WTC11 (cell line): ENCODE measurements around the gene RNF31. TPM values are rescaled to one million over a fixed set of nuclear protein-coding genes. Genes with fewer than 3 reads are reported as not detected.
A peak's percentile ranks its signal among the peaks of the same experiment; 100 is the strongest.

Experiments
- ATAC-seq: fragments of 200-7000 bp; cut with Tn5 transposase; 2 replicates; pipeline ENCODE4 v1.10.0; 2021; ENCODE audit warnings: mild to moderate bottlenecking, moderate library complexity
- CTCF ChIA-PET: fragments of 300-600 bp; sonication (Branson Sonifier 250); formaldehyde crosslinking; loops from one replicate; lab custom pipeline; 2021; ENCODE audit warnings: antibody characterized with exemption; lab: Charles Lee
- POLR2A ChIA-PET: fragments of 350-600 bp; sonication (Branson Sonifier 250); formaldehyde crosslinking; loops from one replicate; lab custom pipeline; 2021; ENCODE audit warnings: antibody characterized with exemption; lab: Charles Lee
- DNase-seq: peaks from one replicate; pipeline ENCODE4 v3.0.0; 2021; ENCODE audit warnings: low spot score
- H3K27ac Mint-ChIP-seq: 2 replicates; pipeline ENCODE4 v1.8.0; 2021; ENCODE audit warnings: mixed read lengths
- H3K27me3 Mint-ChIP-seq: 2 replicates; pipeline ENCODE4 v1.8.0; 2021; ENCODE audit warnings: low read depth, mild to moderate bottlenecking, moderate library complexity, mixed read lengths
- H3K36me3 Mint-ChIP-seq: 2 replicates; pipeline ENCODE4 v1.8.0; 2021; ENCODE audit warnings: mixed read lengths
- H3K4me1 Mint-ChIP-seq: 2 replicates; pipeline ENCODE4 v1.8.0; 2022; ENCODE audit warnings: mixed read lengths
- H3K4me3 Mint-ChIP-seq: 2 replicates; pipeline ENCODE4 v1.8.0; 2021; ENCODE audit warnings: mild to moderate bottlenecking, moderate library complexity, mixed read lengths
- H3K9me3 Mint-ChIP-seq: 2 replicates; pipeline ENCODE4 v1.8.0; 2021; ENCODE audit warnings: mixed read lengths
- CBFB ChIP-seq: sonication (generic); formaldehyde crosslinking; IDR thresholded peaks from 2 replicates; pipeline ENCODE4 v1.8.1; 2022; ENCODE audit warnings: mild to moderate bottlenecking, low read depth, missing genetic modification reagents
- CTCF ChIP-seq: fragments of 200-600 bp; IDR thresholded peaks from 2 replicates; pipeline ENCODE4 v1.8.0; 2022; ENCODE audit warnings: antibody characterized with exemption
- E2F5 ChIP-seq: sonication (generic); formaldehyde crosslinking; IDR thresholded peaks from 2 replicates; pipeline ENCODE4 v1.8.1; 2022; ENCODE audit warnings: mild to moderate bottlenecking, moderate library complexity, missing genetic modification reagents
- EMX1 ChIP-seq: fragments of 250-450 bp; sonication (Bioruptor Pico); IDR thresholded peaks from 2 replicates; pipeline ENCODE4 v1.8.0; 2021; ENCODE audit warnings: mild to moderate bottlenecking
- ETV6 ChIP-seq: sonication (generic); formaldehyde crosslinking; IDR thresholded peaks from 2 replicates; pipeline ENCODE4 v1.8.1; 2022; ENCODE audit warnings: mild to moderate bottlenecking, missing genetic modification reagents
- HMGXB4 ChIP-seq: sonication (generic); formaldehyde crosslinking; IDR thresholded peaks from 2 replicates; pipeline ENCODE4 v1.8.1; 2023; ENCODE audit warnings: mild to moderate bottlenecking, moderate library complexity, missing genetic modification reagents
- NFATC4 ChIP-seq: fragments of 250-450 bp; sonication (Bioruptor Pico); IDR thresholded peaks from 2 replicates; pipeline ENCODE4 v1.9.0; 2021; ENCODE audit warnings: mild to moderate bottlenecking
- NR2C2 ChIP-seq: sonication (generic); formaldehyde crosslinking; IDR thresholded peaks from 2 replicates; pipeline ENCODE4 v1.8.0; 2022; ENCODE audit warnings: mild to moderate bottlenecking, missing genetic modification reagents
- PRDM15 ChIP-seq: sonication (generic); formaldehyde crosslinking; IDR thresholded peaks from 2 replicates; pipeline ENCODE4 v1.8.0; 2022; ENCODE audit warnings: missing genetic modification reagents
- SP1 ChIP-seq: sonication (generic); formaldehyde crosslinking; conservative IDR thresholded peaks from 2 replicates; pipeline ENCODE4 v1.8.1; 2022; ENCODE audit warnings: missing genetic modification reagents
- ZBTB21 ChIP-seq: sonication (generic); formaldehyde crosslinking; IDR thresholded peaks from 2 replicates; pipeline ENCODE4 v1.8.1; 2023; ENCODE audit warnings: mild to moderate bottlenecking, missing genetic modification reagents, borderline replicate concordance
- ZNF121 ChIP-seq: sonication (generic); formaldehyde crosslinking; IDR thresholded peaks from 2 replicates; pipeline ENCODE4 v1.8.0; 2023; ENCODE audit warnings: missing genetic modification reagents
- ZNF219 ChIP-seq: sonication (generic); formaldehyde crosslinking; IDR thresholded peaks from 2 replicates; pipeline ENCODE4 v1.8.0; 2023; ENCODE audit warnings: missing genetic modification reagents, mild to moderate bottlenecking, borderline replicate concordance
- ZNF263 ChIP-seq: sonication (generic); formaldehyde crosslinking; IDR thresholded peaks from 2 replicates; pipeline ENCODE4 v1.8.1; 2022; ENCODE audit warnings: low read depth, mild to moderate bottlenecking, moderate library complexity, missing genetic modification reagents
- total RNA-seq: library from RNA; stranded (reverse); gene quantifications from 3 replicates; pipeline ENCODE4 v1.2.3, GENCODE V29; 2021
- TF ChIP-seq, protein P1 (sequence below): sonication (generic); formaldehyde crosslinking; IDR thresholded peaks from 2 replicates; pipeline ENCODE4 v1.8.0; 2022; ENCODE audit warnings: mild to moderate bottlenecking, missing genetic modification reagents
- TF ChIP-seq, protein P2 (sequence below): sonication (generic); formaldehyde crosslinking; IDR thresholded peaks from 2 replicates; pipeline ENCODE4 v1.8.1; 2023; ENCODE audit warnings: mild to moderate bottlenecking, missing genetic modification reagents, moderate library complexity
- TF ChIP-seq, protein P3 (sequence below): sonication (generic); formaldehyde crosslinking; IDR thresholded peaks from 2 replicates; pipeline ENCODE4 v1.8.0; 2022; ENCODE audit warnings: mild to moderate bottlenecking, missing genetic modification reagents
- TF ChIP-seq, protein P4 (sequence below): fragments of 250-450 bp; sonication (Bioruptor Pico); IDR thresholded peaks from 2 replicates; pipeline ENCODE4 v1.9.0; 2021; ENCODE audit warnings: mild to moderate bottlenecking
- TF ChIP-seq, protein P5 (sequence below): fragments of 250-450 bp; sonication (Bioruptor Pico); conservative IDR thresholded peaks from 2 replicates; pipeline ENCODE4 v1.9.0; 2021; ENCODE audit warnings: mild to moderate bottlenecking

The RNF31 gene
- total RNA-seq, 1 experiment from 2014 or later, result 86.2 TPM

DNA sequence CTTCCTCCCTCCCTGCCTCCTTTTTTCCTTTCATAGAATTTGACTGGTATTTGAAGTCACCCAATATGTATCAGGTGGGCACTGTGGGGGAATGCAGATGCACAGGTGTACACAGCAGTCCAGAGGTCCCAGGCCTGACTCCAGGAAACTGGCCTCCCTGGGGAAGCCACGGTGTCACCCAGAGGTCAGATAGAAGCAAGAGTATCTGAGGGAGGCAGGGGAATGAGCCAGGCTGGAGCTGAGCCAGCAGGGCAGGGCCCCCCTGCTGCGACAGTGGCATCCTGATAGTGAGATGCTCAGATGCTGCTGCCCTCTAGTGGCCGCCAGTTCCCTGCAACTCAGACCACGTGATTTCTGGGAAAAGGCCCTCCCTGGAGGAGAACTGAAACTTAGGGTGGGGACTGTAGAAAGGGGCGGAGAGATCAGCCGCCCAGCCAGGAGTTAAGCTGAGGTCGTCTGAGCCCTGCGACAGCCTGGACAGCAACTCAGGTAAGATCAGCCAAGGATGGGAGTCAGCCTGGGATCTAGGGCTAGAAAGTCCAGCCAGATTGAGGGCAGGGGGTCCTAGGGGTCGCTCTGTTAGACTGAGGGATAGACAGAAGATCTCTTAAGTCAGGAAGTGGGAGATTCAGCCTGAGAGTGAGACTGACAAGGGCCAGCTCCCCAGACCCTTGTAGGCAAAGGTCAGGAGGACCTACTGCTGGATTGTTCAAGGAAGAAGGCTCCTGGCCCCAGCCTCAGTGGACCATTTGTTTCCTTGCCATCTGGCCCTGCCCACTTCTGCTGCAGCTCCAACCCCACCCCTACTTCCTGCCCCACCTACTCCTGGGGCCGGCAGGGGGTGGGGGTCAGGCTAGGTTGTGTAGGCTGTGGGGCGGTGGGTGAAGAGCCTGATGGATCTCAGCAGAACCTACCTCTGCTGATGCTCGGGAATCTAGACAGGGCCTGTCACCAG, 13.8 kb downstream of the RNF31 start, which contains the start of gene IRF9:
Gene IRF9 (plus strand): TSS at position 416 of the 955 bp plus-strand sequence. CDS start 880 bp downstream, outside the sequence.
- H3K27ac Mint-ChIP-seq, result peak within 1 kb of the TSS; percentile 90
- ChIA-PET CTCF (interaction anchor here (0.6 to 2.7 kb wide), 53 partner anchors 9 to 270 kb away, joined by 3 to 55 read pairs (median 6); partner anchors contain the start of genes CARMIL3, CHMP4A, CIDEB and DCAF11), POLR2A (interaction anchor here (0.5 to 2.3 kb wide), 15 partner anchors 10 to 876 kb away, joined by 3 to 13 read pairs (median 4); partner anchors contain the start of genes CHMP4A, DCAF11, EMC9 and IPO4)
- DNase-seq, result peak; percentile 99
- no peaks in the 10 kb centered on the region for H3K27me3 Mint-ChIP-seq
- peak within 1 kb of the TSS; percentile 70 for H3K4me3 Mint-ChIP-seq
- H3K4me1 Mint-ChIP-seq, result peaks cover 13% of the 10 kb centered on the region
- peak; percentile 97 for ATAC-seq
- peaks cover 34% of the 10 kb centered on the region for H3K36me3 Mint-ChIP-seq
- no peaks in the 10 kb centered on the region for H3K9me3 Mint-ChIP-seq
- TF ChIP-seq ZBTB21 (CRISPR knock-in tag) (no peak), ETV6 (CRISPR knock-in tag) (peak; percentile 73; the same call in 1 of the 2 replicates), E2F5 (CRISPR knock-in tag) (no peak), HMGXB4 (CRISPR knock-in tag) (peak; percentile 78; the same call in 1 of the 2 replicates), ZNF263 (CRISPR knock-in tag) (no peak), NR2C2 (CRISPR knock-in tag) (no peak), PRDM15 (no peak), CBFB (no peak), EMX1 (CRISPR knock-in tag) (no peak), ZNF121 (CRISPR knock-in tag) (no peak), NFATC4 (CRISPR knock-in tag) (0 out of 2 replicates have a peak, but pooled peaks have one; percentile 46), ZNF219 (CRISPR knock-in tag) (no peak), SP1 (CRISPR knock-in tag) (0 out of 2 replicates have a peak, but pooled peaks have one; percentile 46), CTCF (peak; percentile 91)
- TF ChIP-seq, protein P1, sequence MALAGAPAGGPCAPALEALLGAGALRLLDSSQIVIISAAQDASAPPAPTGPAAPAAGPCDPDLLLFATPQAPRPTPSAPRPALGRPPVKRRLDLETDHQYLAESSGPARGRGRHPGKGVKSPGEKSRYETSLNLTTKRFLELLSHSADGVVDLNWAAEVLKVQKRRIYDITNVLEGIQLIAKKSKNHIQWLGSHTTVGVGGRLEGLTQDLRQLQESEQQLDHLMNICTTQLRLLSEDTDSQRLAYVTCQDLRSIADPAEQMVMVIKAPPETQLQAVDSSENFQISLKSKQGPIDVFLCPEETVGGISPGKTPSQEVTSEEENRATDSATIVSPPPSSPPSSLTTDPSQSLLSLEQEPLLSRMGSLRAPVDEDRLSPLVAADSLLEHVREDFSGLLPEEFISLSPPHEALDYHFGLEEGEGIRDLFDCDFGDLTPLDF, result no peak
- TF ChIP-seq, protein P2, sequence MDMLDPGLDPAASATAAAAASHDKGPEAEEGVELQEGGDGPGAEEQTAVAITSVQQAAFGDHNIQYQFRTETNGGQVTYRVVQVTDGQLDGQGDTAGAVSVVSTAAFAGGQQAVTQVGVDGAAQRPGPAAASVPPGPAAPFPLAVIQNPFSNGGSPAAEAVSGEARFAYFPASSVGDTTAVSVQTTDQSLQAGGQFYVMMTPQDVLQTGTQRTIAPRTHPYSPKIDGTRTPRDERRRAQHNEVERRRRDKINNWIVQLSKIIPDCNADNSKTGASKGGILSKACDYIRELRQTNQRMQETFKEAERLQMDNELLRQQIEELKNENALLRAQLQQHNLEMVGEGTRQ (CRISPR knock-in tag), result peak; percentile 96
- TF ChIP-seq, protein P3, sequence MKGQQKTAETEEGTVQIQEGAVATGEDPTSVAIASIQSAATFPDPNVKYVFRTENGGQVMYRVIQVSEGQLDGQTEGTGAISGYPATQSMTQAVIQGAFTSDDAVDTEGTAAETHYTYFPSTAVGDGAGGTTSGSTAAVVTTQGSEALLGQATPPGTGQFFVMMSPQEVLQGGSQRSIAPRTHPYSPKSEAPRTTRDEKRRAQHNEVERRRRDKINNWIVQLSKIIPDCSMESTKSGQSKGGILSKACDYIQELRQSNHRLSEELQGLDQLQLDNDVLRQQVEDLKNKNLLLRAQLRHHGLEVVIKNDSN (CRISPR knock-in tag), result peak; percentile 95
- TF ChIP-seq, protein P4, sequence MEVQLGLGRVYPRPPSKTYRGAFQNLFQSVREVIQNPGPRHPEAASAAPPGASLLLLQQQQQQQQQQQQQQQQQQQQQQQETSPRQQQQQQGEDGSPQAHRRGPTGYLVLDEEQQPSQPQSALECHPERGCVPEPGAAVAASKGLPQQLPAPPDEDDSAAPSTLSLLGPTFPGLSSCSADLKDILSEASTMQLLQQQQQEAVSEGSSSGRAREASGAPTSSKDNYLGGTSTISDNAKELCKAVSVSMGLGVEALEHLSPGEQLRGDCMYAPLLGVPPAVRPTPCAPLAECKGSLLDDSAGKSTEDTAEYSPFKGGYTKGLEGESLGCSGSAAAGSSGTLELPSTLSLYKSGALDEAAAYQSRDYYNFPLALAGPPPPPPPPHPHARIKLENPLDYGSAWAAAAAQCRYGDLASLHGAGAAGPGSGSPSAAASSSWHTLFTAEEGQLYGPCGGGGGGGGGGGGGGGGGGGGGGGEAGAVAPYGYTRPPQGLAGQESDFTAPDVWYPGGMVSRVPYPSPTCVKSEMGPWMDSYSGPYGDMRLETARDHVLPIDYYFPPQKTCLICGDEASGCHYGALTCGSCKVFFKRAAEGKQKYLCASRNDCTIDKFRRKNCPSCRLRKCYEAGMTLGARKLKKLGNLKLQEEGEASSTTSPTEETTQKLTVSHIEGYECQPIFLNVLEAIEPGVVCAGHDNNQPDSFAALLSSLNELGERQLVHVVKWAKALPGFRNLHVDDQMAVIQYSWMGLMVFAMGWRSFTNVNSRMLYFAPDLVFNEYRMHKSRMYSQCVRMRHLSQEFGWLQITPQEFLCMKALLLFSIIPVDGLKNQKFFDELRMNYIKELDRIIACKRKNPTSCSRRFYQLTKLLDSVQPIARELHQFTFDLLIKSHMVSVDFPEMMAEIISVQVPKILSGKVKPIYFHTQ, result no peak
- TF ChIP-seq, protein P5, sequence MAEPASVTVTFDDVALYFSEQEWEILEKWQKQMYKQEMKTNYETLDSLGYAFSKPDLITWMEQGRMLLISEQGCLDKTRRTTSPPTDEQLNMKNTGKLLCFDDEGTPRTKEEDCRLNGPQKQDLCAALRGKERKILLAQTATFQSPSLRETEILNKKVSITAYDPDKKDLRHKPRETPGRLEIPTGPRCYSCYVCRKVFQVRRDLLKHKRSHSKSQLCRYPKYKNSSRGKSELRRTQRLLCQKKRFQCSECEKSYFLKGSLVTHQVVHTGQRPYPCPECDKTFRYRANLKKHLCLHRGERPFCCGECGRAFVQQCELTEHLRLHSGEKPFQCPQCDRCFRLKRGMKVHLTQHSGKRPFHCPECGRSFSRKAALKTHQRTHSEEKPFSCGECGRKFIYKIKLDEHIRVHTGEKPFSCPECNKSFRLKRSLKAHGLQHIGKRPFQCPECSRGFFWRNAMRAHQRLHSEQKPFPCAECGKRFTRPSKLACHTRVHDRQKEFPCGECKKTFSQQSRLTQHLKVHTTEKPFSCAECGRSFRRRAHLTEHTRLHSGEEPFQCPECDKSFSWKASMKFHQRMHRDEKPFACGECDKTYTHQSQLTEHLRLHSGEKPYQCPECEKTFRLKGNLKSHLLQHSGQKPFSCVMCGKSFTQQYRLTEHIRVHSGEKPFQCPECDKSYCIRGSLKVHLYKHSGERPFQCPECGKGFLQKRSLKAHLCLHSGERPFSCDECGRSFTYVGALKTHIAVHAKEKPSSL (CRISPR knock-in tag), result no peak
